NCI-H524 treated with DMSO at 0.1 percent for 48 hours (cell line): ENCODE measurements around the gene KCNK1.

ENCODE experiments used
- DNase-seq: peaks from one replicate; lab custom pipeline; 2025; lab: John Stamatoyannopoulos, UW

KCNK1 gene

GRCh38 chr1:233613252-233614172 is at the start of gene KCNK1:
TSS of gene KCNK1 (plus strand) at chr1:233614106. CDS start at chr1:233614172, 66 bp downstream.
- no peak for DNase-seq

DNA sequence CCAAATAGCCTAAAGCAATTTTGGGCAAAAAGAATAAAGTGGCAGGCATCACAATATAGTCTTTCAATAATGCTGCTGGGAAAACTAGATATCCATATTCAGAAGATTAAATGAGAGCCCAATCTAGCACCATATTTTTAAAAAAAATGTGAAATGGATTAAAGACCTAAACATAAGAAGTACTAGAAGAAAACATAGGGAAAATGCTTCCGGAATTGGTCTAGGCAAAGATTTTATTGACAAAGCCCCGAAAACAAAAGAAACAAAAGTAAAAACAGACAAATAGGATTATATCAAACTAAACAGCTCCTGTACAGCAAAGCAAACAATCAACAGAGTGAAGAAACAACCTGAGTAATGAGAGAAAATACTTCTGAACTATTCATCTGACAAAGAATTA is 48.6 kb upstream of the KCNK1 start:
- DNase-seq: no peak

DNA sequence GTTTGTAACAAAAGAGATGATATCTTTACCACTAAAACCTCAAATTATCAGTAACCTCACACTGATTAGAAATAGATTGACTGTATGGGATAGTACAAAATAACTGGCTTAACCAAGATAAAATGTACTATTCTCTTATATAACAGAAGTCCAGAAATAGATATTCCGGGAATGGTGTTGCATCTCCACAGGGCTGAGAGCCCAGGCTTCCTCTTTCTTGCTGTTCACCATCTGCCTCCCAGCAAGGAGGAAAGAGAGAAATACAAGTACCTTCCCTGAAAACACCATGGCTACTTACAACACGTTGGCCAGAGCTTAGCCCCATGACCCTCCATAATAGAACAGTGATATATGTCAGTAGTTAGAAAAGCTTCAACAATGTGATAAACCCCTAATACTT is 47.0 kb upstream of the KCNK1 start:
- DNase-seq: no peak

DNA sequence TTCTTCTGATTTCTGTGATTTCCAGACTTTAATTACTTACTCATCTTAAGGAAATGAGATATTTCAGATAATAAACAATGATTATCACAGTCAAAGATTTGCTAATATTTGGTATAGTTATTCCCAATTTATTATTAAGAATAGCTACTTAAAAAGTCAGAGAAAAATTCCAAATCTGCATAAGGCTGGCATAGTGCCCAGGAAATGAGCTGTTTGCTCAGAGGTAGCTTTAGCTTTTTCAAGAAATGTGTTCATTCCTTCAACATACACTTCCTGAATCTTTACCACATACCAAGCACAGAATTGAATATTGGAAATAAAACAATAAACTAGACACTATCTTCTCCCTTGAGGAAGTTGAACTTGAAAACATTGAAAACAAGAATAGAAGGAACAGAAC is 44.3 kb upstream of the KCNK1 start:
- DNase-seq: no peak

GRCh38 chr1:233570216-233570615 is 43.7 kb upstream of the KCNK1 start:
- no peak for DNase-seq

GRCh38 chr1:233570706-233571105 is 43.2 kb upstream of the KCNK1 start:
- no peak for DNase-seq

DNA sequence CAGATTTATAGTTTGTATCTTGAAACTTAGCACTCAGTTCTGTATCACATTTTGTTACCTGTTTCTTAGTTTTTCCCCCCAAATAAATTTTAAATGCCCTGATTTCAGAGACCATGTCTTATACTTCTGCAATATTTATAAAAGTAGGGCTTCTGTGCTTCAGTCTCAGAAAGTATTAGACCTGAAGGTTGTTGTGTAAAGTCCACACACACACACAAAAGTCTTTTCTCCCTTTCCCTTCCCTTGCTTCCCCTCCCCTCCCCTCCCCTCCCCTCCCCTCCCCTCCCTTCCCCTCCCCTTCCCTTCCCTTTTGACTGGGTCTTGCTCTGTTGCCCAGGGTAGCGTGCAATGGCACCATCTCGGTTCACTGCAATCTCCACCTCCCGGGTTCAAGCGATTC is 41.0 kb upstream of the KCNK1 start:
- no peak for DNase-seq

DNA sequence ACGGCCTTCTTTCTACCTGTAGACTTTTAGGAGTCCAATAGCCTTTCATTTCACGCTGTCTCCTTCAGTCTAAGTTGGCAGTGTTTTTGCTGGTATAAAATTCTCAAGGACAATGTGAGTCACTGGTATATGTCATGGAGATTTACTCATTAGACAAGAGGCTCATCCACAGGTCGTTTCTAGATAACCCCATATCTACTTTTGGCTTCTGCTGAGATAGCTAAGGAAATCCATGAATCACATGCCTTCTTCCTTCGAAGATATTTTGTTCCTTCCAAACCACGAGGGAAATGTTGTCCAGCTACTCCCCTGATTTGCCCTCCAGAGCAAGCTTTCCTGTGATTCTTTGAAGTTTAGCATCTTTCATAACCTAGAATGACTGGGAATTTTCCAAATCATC is 38.5 kb upstream of the KCNK1 start:
- DNase-seq: no peak

GRCh38 chr1:233582439-233582838 is 31.5 kb upstream of the KCNK1 start:
- DNase-seq: no peak

- DNase-seq: no peak
Measured at GRCh38 chr1:233584376-233584775, 29.5 kb upstream of the KCNK1 start.

GRCh38 chr1:233584931-233585330 is 29.0 kb upstream of the KCNK1 start:
- no peak for DNase-seq

- no peak for DNase-seq
Measured at GRCh38 chr1:233586301-233586700, 27.6 kb upstream of the KCNK1 start.

DNA sequence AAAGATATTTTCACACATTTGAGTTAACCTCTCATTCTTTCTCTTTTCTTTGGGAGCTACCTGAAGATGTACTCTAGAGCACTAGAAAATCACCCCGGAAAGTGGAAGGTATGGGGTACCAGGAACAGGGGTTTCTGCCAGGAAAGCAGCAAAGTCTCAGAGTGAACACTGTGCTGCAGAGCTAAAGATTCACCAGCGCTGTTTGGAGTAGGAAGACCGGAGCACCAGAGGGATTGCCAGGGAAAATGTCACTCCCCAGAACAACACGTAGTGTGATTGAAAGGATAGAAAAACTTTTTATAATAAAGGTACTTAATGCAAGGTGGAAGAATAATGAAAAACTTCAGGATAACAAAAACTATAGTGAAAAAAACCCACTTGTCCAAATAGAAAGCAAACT is 26.7 kb upstream of the KCNK1 start:
- DNase-seq: no peak

DNA sequence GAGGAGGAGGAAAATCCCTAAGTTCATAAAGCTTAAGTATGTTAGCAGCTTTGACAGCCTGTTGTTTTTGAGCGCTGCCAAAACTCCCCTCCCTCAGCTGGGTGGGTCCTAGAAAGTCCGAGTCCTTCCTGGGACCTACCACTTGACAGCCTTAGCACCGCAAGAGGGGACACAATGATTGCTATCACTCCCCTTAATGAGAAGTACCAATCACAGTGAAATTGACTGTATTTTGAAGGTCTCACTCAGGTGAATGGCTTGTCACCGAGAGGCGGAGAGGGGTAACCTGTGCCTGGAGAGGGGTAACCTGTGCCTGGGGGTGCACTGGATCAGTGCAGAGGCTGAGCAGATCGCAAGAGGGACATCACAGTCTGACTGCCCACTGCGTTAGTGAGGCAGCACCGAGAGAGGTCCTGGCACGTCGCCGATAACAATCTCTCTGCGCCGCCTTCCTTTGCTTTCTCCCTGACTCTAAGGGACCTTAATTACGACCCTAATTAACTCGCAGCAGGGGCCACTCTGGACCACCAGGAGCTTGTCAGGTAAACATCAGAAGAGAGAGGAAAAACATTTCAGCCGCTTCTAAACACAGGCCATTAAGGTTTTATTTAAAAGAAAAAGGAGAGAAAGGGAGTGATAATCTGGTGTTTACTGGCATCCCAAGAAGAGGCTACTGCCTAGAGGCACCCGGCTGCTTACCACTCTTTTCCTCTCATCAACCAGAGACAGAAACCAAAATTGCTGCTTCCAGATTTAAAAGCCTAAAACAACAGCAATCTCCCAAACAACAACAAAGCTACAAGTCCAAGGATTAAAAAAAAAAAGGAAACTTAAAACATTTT is 25.7 kb upstream of the KCNK1 start:
- no peak for DNase-seq

GRCh38 chr1:233597489-233597901 is 16.4 kb upstream of the KCNK1 start:
- DNase-seq: no peak

- DNase-seq: no peak
Measured at GRCh38 chr1:233598891-233599541, 14.9 kb upstream of the KCNK1 start.

DNA sequence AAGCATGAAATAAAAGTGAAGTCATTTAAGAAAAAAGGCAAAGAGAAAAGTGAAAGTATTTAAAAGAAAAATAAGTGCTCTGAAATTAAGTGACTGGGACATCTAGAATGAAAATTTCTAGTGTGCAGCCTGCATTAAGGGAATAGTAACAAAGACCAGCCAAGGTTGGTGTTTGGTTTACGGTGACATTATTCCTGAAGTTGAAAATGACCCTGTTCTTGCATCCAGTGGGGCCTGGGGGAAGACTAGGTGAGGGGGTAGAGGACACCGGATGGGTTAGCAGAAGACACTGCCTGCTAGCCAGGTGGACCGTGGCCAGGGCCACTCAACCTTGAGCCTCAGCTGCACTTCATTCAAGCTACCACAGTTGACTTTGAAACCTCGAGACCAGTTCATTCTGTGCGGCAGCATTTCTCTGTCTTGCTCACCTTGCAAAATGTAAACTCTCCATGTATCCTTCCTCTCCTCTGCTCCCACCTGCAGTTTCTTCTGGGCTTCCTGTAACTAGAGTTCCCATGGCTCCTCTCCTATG is 14.3 kb upstream of the KCNK1 start:
- no peak for DNase-seq

GRCh38 chr1:233600488-233600887 is 13.4 kb upstream of the KCNK1 start:
- DNase-seq: no peak

DNA sequence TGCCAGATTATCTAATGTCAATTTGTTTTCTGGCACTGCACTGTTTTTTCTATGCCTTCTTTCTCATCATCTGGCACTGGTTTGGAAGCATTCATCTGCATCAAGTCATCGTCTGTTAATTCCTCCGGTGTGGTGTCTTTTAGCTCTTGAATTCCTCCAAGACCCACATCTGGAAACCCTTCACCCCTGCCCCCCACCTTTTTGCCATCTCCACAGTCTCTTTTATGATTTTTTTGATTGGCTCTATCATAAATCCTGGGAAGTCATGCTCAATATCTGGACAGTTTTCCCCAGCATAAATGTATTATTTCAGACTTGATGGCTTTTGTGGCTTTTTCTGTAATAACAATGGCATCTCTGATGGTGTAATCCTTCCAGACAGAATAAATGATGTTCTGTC is 10.4 kb upstream of the KCNK1 start:
- DNase-seq: no peak

- no peak for DNase-seq
Measured at GRCh38 chr1:233605205-233605604, 8.7 kb upstream of the KCNK1 start.

- DNase-seq: no peak
Measured at GRCh38 chr1:233606813-233607212, 7.1 kb upstream of the KCNK1 start.
